HG03060 (cell line): ENCODE data around the gene SLC44A5.
"Not testable (repeated sequence)": the region's sequence is repeated elsewhere in the genome, so short reads cannot be mapped to it uniquely, and the experiment has no call there.

Experiments
- ATAC-seq: cut with Tn5 transposase; IDR thresholded peaks from one replicate; pipeline ENCODE4 v1.9.1; 2021; ENCODE audit warnings: low read depth, moderate number of reproducible peaks; ENCODE audit not compliant: unreplicated experiment

SLC44A5 gene

GRCh38 chr1:75528001-75528400 is 82.9 kb downstream of the SLC44A5 start:
- no peak for ATAC-seq

DNA sequence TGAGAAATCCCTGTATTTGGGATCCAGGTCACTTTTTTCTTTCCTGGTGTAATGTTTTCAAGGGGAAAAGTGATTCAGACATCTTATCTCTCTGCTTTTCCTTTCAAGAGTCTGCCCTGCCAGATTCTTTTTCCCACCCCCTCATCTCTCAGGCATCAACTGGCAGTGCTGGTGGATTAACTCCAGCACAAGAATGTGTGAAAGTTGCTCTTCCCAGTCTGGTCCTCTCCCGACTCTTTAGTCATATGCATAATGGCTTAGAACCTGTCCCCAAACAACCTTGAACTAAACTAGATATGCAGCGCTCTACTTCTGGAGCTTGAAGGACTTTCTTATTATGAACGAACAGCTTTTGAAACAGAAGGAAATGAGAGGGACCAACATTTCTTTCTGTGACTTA is 88.5 kb downstream of the SLC44A5 start:
- ATAC-seq, result no peak

DNA sequence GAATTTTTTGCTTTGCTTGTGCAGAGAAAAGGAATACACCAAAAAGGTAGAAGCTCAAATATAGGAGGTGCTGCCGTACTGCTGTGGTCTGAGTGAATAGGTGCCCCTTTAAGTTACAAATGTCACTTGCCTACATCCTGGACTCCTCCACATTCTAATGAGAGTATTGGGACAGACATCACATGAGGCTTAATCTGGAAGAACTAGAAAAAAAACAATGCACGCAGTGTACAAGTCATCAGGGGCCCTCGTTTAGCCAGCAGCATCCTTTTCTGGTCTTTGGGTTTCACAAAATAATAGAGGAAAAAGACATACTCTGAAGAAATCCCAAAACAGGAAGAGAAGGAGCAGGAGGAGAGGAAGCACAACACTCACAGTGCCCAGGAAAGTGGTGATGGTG is 89.3 kb downstream of the SLC44A5 start:
- ATAC-seq, result no peak

- no peak for ATAC-seq
These were observed 89.9 kb downstream of the SLC44A5 start for GRCh38 chr1:75520862-75521475.

- ATAC-seq, result no peak
These were observed 91.1 kb downstream of the SLC44A5 start for GRCh38 chr1:75519651-75520427.

DNA sequence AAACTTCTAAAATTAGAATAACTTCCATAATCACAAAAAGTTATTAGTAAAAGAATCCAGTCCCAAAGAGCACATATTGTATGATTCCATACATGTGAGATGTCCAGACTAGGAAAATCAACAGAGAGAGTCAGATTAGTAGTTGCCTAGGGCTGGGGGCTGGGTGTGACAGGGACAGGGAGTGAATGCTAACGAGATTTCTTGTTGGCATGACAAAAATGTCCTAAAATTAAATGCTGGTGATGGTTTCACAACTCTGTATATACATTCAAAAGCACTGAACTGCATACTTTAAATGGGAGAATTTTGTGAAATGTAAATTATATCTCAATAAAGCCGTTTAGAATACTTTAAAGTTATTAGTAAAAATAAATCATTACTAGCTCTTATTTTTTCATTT is 92.2 kb downstream of the SLC44A5 start:
- ATAC-seq, result no peak

- no peak for ATAC-seq
These were observed 96.6 kb downstream of the SLC44A5 start for GRCh38 chr1:75514270-75514669.

DNA sequence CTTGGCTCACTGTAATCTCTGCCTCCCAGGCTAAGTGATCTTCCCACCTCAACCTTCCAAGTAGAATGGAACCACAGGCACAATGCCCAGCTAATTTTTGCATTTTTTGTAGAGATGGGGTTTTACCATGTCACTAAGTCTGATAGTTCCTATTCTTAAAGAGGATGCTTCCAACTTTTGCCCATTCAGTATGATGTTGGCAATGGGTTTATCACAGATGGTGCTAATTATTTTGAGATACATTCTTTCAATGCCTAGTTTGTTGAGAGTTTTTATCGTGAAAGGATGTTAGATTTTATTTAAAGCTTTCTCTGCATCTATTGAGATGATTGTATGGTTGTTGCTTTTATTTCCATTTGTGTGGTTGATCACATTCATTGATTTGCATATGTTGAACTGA is 103.9 kb downstream of the SLC44A5 start:
- ATAC-seq, result no peak

DNA sequence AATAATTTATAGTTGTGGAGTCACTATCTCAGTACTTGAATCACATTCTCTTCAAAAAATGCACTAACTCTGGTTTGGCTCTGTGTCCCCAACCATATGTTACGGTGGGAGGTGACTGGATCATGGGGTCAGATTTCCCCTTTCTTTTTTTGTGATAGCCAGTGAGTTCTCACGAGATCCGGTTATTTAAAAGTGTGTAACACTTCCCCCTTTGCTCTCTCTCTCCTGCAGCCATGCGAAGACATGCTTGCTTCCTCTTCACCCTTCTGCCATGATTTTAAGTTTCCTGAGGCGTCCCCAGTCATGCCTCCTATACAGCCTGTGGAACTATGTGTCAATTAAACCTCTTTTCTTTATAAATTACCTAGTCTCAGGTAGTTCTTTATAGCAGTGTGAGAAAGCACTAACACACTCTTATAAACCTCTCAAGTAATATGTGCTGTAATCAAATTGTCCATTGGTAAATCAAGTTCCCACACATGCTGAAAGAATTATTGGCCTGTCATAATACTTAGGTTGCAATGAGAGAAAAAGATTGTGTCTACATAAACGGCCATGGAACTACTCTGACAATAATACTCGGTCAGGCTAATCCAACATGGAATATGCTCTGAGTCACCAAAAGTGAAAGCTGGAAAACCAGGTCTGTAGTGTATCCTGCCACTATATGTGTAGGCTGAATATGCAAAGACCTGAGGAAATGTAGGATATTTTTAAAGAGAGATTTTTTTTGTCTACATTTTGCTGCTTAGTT is 107.5 kb downstream of the SLC44A5 start:
- no peak for ATAC-seq

GRCh38 chr1:75502776-75503175 is 108.1 kb downstream of the SLC44A5 start:
- ATAC-seq, result no peak

DNA sequence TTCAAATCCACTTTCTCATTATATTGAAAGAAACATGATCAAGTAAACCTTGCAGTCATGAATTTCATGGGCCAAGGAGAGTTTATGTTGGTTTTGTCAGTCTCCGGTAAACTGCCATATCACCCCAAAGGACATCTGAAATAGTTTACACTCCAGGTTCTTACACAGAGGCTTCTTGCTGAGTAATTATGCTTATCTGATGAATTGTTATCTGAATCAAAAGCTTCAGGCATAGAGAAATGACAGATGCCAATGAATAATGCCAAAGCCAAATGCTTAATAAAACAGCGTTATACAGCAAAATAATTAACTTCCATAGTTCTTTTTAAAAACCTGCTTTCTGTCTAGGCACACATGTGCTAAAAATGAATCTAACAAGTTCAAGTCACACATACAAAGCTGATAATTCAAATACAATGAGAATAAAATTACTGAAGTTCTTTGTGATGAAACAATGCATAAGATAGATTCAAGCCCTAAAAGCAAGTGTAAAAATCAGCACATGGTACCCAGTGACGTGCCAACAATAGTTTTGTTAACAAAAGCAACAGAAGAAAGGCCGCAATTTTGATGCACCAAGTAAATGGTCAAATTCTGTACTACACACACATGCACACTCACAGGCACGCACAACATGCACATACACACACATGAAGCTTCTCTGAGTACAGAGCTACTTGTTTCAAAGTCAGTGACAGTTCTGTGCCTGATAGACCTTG is 109.2 kb downstream of the SLC44A5 start:
- no peak for ATAC-seq

DNA sequence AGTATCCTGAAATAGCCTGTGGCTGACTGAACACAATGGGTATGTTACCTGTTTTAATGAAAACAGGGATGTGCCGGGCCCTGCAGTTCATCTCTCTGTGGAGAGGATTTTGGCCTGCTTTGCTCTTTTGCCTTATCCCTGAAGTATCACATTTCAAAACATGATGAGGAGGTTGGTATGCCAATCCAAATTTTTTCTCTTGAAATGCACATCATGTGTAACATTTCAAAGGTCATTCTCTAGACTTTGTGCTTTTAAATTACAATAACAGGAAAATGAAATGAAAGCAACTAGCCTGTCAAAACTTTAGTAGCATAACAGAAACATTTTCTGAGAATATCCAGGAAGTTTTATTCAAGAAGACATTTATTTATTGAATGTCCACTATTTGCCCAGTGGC is 118.9 kb downstream of the SLC44A5 start:
- ATAC-seq, result no peak

DNA sequence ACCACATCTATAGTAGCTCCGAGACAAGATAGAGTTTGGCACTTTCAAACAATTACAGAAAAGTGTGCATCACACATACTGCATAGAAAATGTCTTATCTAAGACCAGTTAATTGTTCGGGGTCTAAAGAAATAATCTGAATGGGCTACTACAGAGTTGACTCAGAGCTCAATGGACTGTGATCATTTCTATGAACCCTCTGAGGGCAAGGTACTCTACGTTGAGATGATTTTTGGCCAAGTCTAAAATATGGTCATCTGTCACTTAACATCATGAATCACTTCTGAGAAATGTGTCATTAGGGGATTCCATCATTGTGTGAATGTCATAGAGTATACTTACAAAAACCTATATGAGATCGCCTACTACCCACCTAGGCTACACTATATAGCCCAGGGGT is 123.5 kb downstream of the SLC44A5 start:
- ATAC-seq, result no peak

DNA sequence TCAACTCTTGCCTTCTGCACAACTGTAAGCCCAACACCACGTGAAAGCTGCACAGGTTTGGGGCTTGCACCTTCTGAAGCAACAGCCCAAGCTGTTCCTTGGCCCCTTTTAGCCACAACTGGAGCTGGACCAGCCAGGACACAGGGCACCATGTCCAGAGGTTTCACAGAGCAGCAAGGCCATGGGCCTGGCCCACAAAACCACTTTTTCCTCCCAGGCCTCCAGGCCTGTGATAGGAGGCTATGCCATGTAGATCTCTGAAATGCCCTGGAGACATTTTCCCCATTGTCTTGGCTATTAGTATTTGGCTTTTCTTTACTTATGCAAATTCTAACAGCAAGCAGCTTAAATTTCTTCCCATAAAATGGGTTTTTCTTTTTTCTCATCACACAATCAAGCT is 126.1 kb downstream of the SLC44A5 start:
- ATAC-seq, result no peak

DNA sequence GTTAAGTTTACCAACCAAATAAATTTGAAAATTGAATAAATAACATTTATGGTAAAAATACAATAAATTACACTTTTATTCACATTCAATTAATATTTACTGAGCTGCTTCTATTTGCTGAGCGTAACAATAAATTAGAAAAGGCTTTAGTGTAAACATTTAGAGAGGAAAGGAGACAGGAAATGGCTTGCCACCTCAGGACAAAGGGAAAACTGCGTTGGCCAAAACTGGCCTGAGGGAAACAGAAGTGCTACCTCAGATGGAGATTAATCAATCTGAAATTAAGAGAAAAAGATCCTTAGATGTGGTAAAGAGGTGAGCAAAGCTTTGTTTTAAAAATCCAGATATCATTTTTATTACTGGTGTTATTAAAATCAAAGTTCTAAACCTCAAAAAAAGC is 128.0 kb downstream of the SLC44A5 start:
- ATAC-seq, result no peak

DNA sequence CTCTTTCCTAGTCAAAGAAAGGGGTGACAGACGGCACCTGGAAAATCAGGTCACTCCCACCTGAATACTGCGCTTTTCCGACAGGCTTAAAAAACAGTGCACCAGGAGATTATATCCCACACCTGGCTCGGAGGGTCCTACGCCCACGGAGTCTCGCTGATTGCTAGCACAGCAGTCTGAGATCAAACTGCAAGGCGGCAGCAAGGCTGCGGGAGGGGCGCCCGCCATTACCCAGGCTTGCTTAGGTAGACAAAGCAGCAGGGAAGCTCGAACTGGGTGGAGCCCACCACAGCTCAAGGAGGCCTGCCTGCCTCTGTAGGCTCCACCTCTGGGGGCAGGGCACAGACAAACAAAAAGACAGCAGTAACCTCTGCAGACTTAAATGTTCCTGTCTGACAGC is 134.4 kb downstream of the SLC44A5 start:
- ATAC-seq, result not testable (repeated sequence)

GRCh38 chr1:75475696-75476095 is 135.2 kb downstream of the SLC44A5 start:
- ATAC-seq, result no peak

GRCh38 chr1:75472971-75473603 is 137.8 kb downstream of the SLC44A5 start:
- ATAC-seq, result no peak

DNA sequence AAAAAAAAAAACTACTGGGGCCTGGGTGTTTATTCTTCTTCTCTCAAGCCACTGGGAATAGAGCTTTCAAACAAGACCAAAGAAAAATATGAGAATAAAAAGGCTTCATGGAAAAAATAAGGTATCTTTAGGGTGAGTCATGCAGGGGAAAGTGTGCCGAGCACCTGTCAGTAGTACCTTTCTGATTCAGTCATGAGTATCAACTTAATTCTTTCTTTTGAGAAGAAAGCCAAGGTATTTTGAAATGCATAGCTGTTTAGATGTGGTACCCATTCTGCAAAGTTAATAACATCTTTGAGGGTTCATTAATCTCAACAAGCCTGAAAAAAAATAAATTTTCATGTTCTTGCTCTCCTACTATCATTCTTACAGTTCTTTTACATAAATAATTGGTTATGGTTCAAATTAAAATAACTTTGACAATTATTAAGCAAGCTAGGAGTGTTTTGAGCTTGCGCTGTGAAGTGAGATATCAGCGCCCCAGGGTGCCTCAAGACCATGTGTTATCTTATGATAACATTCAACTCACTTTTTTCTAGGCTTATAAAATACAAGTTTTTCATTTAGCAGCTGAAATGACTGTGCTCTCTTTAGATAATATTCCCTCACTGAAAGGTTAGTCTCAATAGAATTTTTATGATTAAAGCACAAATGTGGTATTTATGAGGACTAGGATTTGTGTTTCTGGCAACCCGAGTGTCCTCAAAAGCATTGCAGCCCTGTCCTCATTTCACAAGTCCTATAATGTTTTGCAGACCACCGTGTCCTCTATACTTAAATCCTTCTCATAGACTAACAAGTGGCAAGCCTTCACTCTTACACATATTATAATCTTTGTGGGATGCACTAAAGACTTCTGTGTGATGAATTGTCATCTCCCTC is 138.6 kb downstream of the SLC44A5 start:
- no peak for ATAC-seq

GRCh38 chr1:75471252-75471651 is 139.7 kb downstream of the SLC44A5 start:
- no peak for ATAC-seq
